HEK293T (cell line): ENCODE results near the gene SFMBT1.

ENCODE experiments used
- CTCF ChIA-PET: fragments of 350-600 bp; formaldehyde crosslinking; extraction: SDS; loops from one replicate; lab custom pipeline; 2021; ENCODE audit warnings: antibody characterized with exemption, inconsistent platforms; lab: Yijun Ruan, JAX
- POLR2A ChIA-PET: fragments of 350-600 bp; formaldehyde crosslinking; extraction: SDS; loops from one replicate; lab custom pipeline; 2020; ENCODE audit warnings: antibody characterized with exemption, inconsistent platforms; lab: Yijun Ruan, JAX
- DNase-seq: peaks from one replicate; pipeline ENCODE4 v3.0.0; 2012; ENCODE audit warnings: mixed read lengths; ENCODE audit errors: extremely low spot score
- ARNT ChIP-seq: fragments of 450-650 bp; IDR thresholded peaks from 2 replicates; pipeline ENCODE4 v1.6.1; 2017; ENCODE audit warnings: mild to moderate bottlenecking
- BHLHE40 ChIP-seq: fragments of 450-650 bp; IDR thresholded peaks from 2 replicates; pipeline ENCODE4 v1.6.1; 2016; ENCODE audit warnings: mild to moderate bottlenecking, moderate library complexity, borderline replicate concordance
- CTBP1 ChIP-seq: fragments of 450-650 bp; IDR thresholded peaks from 2 replicates; pipeline ENCODE4 v1.6.1; 2016; ENCODE audit warnings: borderline replicate concordance
- ELF4 ChIP-seq: fragments of 450-650 bp; IDR thresholded peaks from 2 replicates; pipeline ENCODE4 v1.6.1; 2017; ENCODE audit warnings: antibody characterized with exemption
- FOXA1 ChIP-seq: fragments of 450-650 bp; IDR thresholded peaks from 2 replicates; pipeline ENCODE4 v1.6.1; 2016; ENCODE audit warnings: mild to moderate bottlenecking
- FOXK2 ChIP-seq: fragments of 450-650 bp; IDR thresholded peaks from 2 replicates; pipeline ENCODE4 v1.6.1; 2016; ENCODE audit warnings: mild to moderate bottlenecking
- FOXM1 ChIP-seq: fragments of 450-650 bp; IDR thresholded peaks from 2 replicates; pipeline ENCODE4 v1.6.1; 2017; ENCODE audit warnings: mild to moderate bottlenecking, borderline replicate concordance
- HDGF ChIP-seq: fragments of 450-650 bp; IDR thresholded peaks from 2 replicates; pipeline ENCODE4 v1.6.1; 2017; ENCODE audit warnings: antibody characterized with exemption, borderline replicate concordance
- L3MBTL2 ChIP-seq: fragments of 450-650 bp; conservative IDR thresholded peaks from 2 replicates; pipeline ENCODE4 v1.6.1; 2016; ENCODE audit warnings: mild to moderate bottlenecking
- LEF1 ChIP-seq: fragments of 450-650 bp; IDR thresholded peaks from 2 replicates; pipeline ENCODE4 v1.6.1; 2017; ENCODE audit warnings: mild to moderate bottlenecking, borderline replicate concordance
- NFRKB ChIP-seq: fragments of 450-650 bp; IDR thresholded peaks from 2 replicates; pipeline ENCODE4 v1.6.1; 2016; ENCODE audit warnings: mild to moderate bottlenecking, moderate library complexity
- PKNOX1 ChIP-seq: fragments of 450-650 bp; IDR thresholded peaks from 2 replicates; pipeline ENCODE4 v1.6.1; 2016
- SP1 ChIP-seq: fragments of 450-650 bp; IDR thresholded peaks from 2 replicates; pipeline ENCODE4 v1.6.1; 2017
- SUZ12 ChIP-seq: fragments of 450-650 bp; IDR thresholded peaks from 2 replicates; pipeline ENCODE4 v1.6.1; 2016; ENCODE audit warnings: mild to moderate bottlenecking
- TARDBP ChIP-seq: fragments of 450-650 bp; IDR thresholded peaks from 2 replicates; pipeline ENCODE4 v1.6.1; 2016
- ZNF384 ChIP-seq: fragments of 450-650 bp; IDR thresholded peaks from 2 replicates; pipeline ENCODE4 v1.6.1; 2016

Gene SFMBT1

GRCh38 chr3:53024315-53024714, 21.6 kb downstream of the SFMBT1 start:
- no peak for DNase-seq
- ChIA-PET CTCF (no interaction called here), POLR2A (no interaction called here)
- TF ChIP-seq FOXK2 (no peak), SUZ12 (no peak), PKNOX1 (no peak), LEF1 (no peak), CTBP1 (no peak), NFRKB (no peak), SP1 (no peak), TARDBP (no peak), HDGF (no peak), ZNF384 (no peak), FOXM1 (no peak)

GRCh38 chr3:53023072-53023823, 22.6 kb downstream of the SFMBT1 start:
- POLR2A ChIA-PET, result interaction anchor here (1.0 kb wide), 1 partner anchor 23 kb away, joined by 3 read pairs; the partner anchor contains the start of gene SFMBT1
- TF ChIP-seq NFRKB (no peak), PKNOX1 (0 out of 2 replicates have a peak, but pooled peaks have one; percentile 1), FOXM1 (no peak), CTBP1 (no peak)
- no peak for DNase-seq
- CTCF ChIA-PET, result no interaction called here

GRCh38 chr3:53022647-53023046, 23.2 kb downstream of the SFMBT1 start:
- TF ChIP-seq LEF1 (no peak), FOXA1 (no peak), ARNT (no peak), NFRKB (no peak), FOXK2 (no peak), TARDBP (no peak), ELF4 (no peak), BHLHE40 (no peak)
- CTCF ChIA-PET, result no interaction called here
- POLR2A ChIA-PET, result interaction anchor here (1.0 kb wide), 1 partner anchor 23 kb away, joined by 3 read pairs; the partner anchor contains the start of gene SFMBT1
- DNase-seq, result no peak

- ChIA-PET POLR2A (no interaction called here), CTCF (interaction anchor here (0.7 kb wide), 1 partner anchor 32 kb away, joined by 3 read pairs; no protein-coding TSS in a partner anchor)
- TF ChIP-seq PKNOX1 (no peak), ZNF384 (no peak), BHLHE40 (no peak), L3MBTL2 (no peak), NFRKB (no peak), SUZ12 (no peak), HDGF (no peak), FOXA1 (no peak), TARDBP (no peak), ELF4 (no peak), FOXM1 (no peak), SP1 (no peak), FOXK2 (no peak), CTBP1 (no peak), ARNT (no peak)
- DNase-seq, result no peak
Measured at GRCh38 chr3:53016236-53016635, 29.6 kb downstream of the SFMBT1 start.

GRCh38 chr3:53011324-53011723, 34.5 kb downstream of the SFMBT1 start:
- ChIA-PET CTCF (no interaction called here), POLR2A (no interaction called here)
- TF ChIP-seq FOXA1, result no peak
- no peak for TF ChIP-seq PKNOX1
- TF ChIP-seq ARNT, result no peak
- no peak for TF ChIP-seq ZNF384
- no peak for TF ChIP-seq SP1
- no peak for TF ChIP-seq HDGF
- no peak for TF ChIP-seq ELF4
- no peak for TF ChIP-seq LEF1
- no peak for TF ChIP-seq FOXM1
- no peak for TF ChIP-seq TARDBP
- DNase-seq, result no peak
